ENCODE data around the gene SMPD3.

Gene SMPD3

DNA sequence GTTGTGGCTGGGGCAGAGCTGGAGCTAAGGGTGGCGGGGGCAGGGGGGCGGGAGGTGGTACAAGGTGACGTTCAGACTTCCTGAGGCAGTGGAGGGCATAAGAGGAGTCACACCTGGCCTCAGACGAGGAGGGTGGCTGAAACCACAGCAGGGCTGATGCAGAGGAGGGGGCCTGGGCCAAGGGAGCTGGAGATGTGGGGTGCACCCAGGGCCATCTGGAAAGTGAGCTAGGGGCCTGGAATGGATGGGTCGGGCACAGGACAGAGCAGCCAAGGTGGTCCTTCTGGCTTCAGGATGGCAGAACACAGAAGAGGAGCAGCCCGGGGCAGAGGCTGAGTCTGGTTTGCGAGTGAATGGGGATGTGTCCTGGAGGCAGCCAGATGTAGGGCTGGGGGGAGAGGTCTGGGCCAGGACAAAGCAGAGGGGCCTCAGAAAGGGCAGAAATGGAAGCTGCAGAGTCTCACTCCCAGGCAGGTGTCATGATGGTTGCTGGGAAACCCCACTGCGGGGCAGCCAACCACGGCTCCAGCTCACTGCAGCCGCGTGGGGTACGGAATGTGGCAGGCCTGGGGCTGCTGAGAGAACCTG lies 79.9 kb downstream of the SMPD3 start:
- no peak for DNase-seq (ENCODE audit: low read depth in 1 of 2, low spot score in 1 of 2)
- H3K27ac ChIP-seq (replicated peaks) = no peak overlapping the region
- no peaks in the 10 kb centered on the region for H3K27me3 ChIP-seq (ENCODE audit: insufficient read depth, poor library complexity, severe bottlenecking)
- no peak overlapping the region for H3K4me3 ChIP-seq (replicated peaks; ENCODE audit: insufficient read depth, low read length)
- TF ChIP-seq SPI1 (IDR thresholded peaks at IDR 0.05; ENCODE audit: borderline replicate concordance, low read depth) = no peak
- no peak for TF ChIP-seq POLR2AphosphoS5 (IDR thresholded peaks at IDR 0.05; ENCODE audit: low read depth)
- TF ChIP-seq, protein P1, sequence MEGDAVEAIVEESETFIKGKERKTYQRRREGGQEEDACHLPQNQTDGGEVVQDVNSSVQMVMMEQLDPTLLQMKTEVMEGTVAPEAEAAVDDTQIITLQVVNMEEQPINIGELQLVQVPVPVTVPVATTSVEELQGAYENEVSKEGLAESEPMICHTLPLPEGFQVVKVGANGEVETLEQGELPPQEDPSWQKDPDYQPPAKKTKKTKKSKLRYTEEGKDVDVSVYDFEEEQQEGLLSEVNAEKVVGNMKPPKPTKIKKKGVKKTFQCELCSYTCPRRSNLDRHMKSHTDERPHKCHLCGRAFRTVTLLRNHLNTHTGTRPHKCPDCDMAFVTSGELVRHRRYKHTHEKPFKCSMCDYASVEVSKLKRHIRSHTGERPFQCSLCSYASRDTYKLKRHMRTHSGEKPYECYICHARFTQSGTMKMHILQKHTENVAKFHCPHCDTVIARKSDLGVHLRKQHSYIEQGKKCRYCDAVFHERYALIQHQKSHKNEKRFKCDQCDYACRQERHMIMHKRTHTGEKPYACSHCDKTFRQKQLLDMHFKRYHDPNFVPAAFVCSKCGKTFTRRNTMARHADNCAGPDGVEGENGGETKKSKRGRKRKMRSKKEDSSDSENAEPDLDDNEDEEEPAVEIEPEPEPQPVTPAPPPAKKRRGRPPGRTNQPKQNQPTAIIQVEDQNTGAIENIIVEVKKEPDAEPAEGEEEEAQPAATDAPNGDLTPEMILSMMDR (IDR thresholded peaks at IDR 0.05; ENCODE audit: insufficient read depth, low read length) = no peak
- no peak for TF ChIP-seq GABPA (IDR thresholded peaks at IDR 0.05; ENCODE audit: low read depth)
- TF ChIP-seq, protein P2, sequence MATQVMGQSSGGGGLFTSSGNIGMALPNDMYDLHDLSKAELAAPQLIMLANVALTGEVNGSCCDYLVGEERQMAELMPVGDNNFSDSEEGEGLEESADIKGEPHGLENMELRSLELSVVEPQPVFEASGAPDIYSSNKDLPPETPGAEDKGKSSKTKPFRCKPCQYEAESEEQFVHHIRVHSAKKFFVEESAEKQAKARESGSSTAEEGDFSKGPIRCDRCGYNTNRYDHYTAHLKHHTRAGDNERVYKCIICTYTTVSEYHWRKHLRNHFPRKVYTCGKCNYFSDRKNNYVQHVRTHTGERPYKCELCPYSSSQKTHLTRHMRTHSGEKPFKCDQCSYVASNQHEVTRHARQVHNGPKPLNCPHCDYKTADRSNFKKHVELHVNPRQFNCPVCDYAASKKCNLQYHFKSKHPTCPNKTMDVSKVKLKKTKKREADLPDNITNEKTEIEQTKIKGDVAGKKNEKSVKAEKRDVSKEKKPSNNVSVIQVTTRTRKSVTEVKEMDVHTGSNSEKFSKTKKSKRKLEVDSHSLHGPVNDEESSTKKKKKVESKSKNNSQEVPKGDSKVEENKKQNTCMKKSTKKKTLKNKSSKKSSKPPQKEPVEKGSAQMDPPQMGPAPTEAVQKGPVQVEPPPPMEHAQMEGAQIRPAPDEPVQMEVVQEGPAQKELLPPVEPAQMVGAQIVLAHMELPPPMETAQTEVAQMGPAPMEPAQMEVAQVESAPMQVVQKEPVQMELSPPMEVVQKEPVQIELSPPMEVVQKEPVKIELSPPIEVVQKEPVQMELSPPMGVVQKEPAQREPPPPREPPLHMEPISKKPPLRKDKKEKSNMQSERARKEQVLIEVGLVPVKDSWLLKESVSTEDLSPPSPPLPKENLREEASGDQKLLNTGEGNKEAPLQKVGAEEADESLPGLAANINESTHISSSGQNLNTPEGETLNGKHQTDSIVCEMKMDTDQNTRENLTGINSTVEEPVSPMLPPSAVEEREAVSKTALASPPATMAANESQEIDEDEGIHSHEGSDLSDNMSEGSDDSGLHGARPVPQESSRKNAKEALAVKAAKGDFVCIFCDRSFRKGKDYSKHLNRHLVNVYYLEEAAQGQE (IDR thresholded peaks at IDR 0.05; ENCODE audit: insufficient replicate concordance, low read depth) = no peak

DNA sequence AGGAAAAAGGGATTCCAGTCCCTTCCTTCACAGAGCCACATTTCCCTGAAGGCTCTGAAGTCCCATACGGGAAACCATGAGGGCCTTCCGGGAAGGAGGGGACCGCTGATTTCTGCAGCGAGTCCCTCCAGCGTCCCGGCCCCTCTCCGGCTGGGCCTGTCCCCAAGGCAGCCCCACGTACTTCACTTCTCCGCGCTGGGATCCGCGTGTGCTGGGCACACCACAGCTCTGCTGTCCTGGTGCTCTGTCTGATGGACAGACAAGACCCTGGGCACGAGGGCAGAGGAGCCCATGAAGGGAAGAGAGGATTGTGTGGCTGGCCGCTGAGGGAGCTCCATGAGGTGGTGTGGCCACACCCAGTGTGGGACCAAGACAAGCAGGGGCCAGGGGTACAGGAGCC lies 80.4 kb downstream of the SMPD3 start:
- no peak overlapping the region for H3K27ac ChIP-seq (replicated peaks)
- no peaks in the 10 kb centered on the region for H3K27me3 ChIP-seq (ENCODE audit: insufficient read depth, poor library complexity, severe bottlenecking)
- no peak for DNase-seq (ENCODE audit: low read depth in 1 of 2, low spot score in 1 of 2)
- TF ChIP-seq SPI1 (IDR thresholded peaks at IDR 0.05; ENCODE audit: borderline replicate concordance, low read depth) = no peak
- no peak for TF ChIP-seq POLR2AphosphoS5 (IDR thresholded peaks at IDR 0.05; ENCODE audit: low read depth)
- TF ChIP-seq, protein P1 (IDR thresholded peaks at IDR 0.05; ENCODE audit: insufficient read depth, low read length) = no peak
- TF ChIP-seq, protein P2 (IDR thresholded peaks at IDR 0.05; ENCODE audit: insufficient replicate concordance, low read depth) = no peak
- TF ChIP-seq GABPA (IDR thresholded peaks at IDR 0.05; ENCODE audit: low read depth) = no peak
- no peak overlapping the region for H3K4me3 ChIP-seq (replicated peaks; ENCODE audit: insufficient read depth, low read length)

DNA sequence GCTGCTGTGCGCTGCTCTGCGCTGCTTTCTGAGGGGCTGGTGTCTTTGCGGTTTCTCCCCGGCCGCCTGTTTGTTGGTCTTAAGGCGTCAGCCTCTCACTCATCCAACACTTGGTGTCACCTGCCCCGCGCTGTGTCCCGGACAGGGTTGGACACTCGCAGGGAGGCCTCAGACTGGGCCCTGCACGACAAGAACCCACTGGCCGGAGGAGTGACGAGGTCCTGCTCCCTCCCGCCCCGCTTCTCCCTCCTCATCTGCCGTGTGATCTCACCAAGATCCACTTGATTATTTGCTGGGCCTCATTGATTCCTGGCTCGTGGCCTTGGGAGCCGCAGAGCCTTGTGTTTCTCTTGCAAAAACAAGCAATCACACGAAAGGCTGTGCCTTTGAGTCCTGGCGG lies 80.9 kb downstream of the SMPD3 start:
- H3K27me3 ChIP-seq (ENCODE audit: insufficient read depth, poor library complexity, severe bottlenecking) = no peaks in the 10 kb centered on the region
- TF ChIP-seq SPI1 (IDR thresholded peaks at IDR 0.05; ENCODE audit: borderline replicate concordance, low read depth) (no peak), POLR2AphosphoS5 (IDR thresholded peaks at IDR 0.05; ENCODE audit: low read depth) (no peak), GABPA (IDR thresholded peaks at IDR 0.05; ENCODE audit: low read depth) (no peak)
- TF ChIP-seq, protein P1 (IDR thresholded peaks at IDR 0.05; ENCODE audit: insufficient read depth, low read length) = no peak
- TF ChIP-seq, protein P2 (IDR thresholded peaks at IDR 0.05; ENCODE audit: insufficient replicate concordance, low read depth) = no peak
- H3K4me3 ChIP-seq (replicated peaks; ENCODE audit: insufficient read depth, low read length) = no peak overlapping the region
- no peak for DNase-seq (ENCODE audit: low read depth in 1 of 2, low spot score in 1 of 2)
- no peak overlapping the region for H3K27ac ChIP-seq (replicated peaks)

Data from HL-60 (cell line).